GM19238 (cell line): ENCODE data around the gene CECR2.
A peak's percentile ranks its signal among the peaks of the same experiment; 100 is the strongest.

Experiments used
- DNase-seq: peaks from one replicate; pipeline ENCODE4 v3.0.0; 2011; ENCODE audit warnings: low spot score; ENCODE audit not compliant: insufficient read length

CECR2 gene

DNA sequence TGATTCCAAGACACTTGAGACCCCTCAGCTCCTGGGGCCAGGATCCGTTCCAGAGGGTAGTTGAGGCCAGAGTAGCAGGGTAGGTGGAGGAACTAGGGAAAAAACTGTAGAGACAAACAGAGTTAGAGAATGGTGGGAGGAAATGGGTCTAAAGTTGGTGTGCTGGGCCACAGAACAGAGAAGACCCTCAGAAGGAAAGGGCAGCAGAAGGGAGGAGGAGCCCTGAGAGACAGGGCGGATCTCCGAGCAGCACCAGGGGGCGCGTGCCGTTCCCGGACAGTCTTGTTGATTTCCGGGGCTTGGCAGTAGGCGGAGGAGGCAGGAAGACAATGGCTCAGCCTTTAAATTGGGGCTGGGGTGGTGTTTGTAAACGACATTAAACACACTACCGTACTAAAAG is 2.4 kb upstream of the CECR2 start:
- DNase-seq: peak; percentile 35

GRCh38 chr22:17368144-17368543 is 1.1 kb upstream of the CECR2 start:
- no peak for DNase-seq

DNA sequence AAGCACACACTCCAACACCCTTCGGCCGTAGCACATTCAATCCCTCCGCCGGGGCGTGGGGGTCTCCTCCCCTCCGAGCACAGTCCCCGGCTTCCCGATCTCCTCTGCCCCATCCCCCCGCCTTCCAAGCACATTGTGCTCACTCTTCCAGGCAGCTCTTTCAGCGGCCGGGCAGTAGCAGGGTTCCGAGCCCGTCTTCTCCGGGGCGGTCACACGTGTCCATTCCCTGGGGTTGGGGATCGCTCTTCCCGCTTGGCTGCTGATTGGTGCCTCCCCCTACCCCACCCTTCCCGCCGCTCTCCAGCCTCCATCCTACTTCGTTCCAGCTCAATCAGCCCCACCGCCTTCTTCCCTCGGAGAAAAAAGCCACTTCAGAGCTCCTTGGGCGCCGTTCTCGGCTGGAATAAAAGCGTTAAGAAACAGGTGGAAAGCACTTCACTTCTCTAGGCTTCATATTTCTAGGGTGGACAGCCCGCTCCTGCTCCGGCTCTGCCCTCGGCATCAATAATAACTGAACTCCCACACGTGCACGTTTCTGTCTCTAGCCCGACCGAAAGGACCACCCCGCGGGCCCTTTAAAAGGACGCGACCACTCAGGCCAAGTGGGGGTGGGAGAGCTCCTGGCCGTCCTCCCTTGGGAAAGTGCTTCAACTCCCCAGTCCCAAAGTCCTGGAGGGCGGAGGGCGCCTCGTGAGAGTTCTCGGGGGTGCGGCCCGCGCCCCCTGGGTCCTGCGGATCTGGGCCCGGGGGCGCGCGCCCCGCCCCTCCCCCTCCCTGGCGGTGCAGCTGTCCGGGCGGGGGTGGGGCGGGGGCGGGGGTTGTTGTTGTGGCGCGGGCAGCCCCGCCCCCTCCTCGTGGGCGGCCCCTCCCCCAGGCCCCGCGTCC is 464 bp upstream of the CECR2 start:
- DNase-seq: no peak

DNA sequence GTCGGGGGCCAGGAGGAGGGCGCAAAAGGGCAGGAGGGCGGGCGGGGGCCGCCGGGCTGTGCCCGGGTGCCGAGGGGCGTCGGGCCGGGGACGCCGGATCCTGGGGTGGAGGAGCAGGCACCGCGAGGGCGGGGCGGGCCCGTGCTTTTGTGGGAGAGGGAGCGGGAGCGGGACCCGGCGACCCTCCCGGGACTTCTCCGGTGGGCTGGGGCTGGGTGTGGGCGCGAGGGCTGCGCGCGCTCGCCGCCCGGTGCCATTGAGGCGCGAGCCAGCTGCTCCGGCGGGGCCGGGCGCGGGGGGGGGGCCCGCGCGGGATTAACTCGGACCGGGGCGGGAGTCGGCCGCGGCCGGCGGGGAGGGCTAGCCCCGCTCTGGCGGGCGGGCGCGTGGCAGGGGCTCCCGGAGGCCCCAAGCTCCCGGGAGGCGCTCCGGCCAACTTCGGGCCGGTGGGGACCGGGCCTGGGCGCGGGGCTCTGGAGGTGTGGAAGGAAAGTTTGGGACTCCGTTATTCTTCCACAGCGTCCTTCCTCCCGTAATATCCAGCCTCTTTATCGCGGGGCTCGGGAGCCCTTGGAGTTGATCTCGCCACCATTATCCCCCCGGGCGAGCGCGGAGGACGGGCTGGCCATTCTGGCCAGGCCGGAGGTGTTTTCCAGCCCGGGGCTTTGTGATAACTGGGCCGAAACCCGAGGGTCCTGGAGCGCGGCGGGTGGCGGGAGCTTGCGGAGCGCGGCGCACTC is 936 bp downstream of the CECR2 start:
- DNase-seq: no peak

- DNase-seq: no peak
Measured at GRCh38 chr22:17370766-17371432, 1.6 kb downstream of the CECR2 start.

- no peak for DNase-seq
Measured at GRCh38 chr22:17371448-17371847, 2.2 kb downstream of the CECR2 start.

GRCh38 chr22:17373855-17374254 is 4.6 kb downstream of the CECR2 start:
- no peak for DNase-seq

- DNase-seq: no peak
Measured at GRCh38 chr22:17375914-17376614, 6.8 kb downstream of the CECR2 start.

- no peak for DNase-seq
Measured at GRCh38 chr22:17376950-17377349, 7.7 kb downstream of the CECR2 start.

DNA sequence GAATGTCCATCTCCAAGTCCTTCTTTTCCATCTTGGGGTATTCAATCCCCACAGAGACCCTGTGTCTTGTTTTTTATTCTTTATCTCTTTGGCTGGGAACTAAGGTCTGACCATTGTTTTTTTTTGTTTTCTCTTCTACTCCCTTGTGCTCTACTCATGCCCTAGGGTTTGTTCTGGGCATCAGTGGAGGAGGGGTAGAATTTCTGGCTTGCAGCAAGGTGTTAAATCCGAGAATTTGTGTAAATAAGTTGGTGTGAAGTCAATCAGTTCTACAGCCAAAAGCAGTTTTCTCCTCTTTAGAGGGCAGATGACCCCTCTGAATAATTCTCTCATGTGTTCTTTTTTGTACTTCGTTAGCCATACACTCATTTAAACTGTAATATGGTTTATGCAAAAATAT is 10.7 kb downstream of the CECR2 start:
- no peak for DNase-seq

- no peak for DNase-seq
Measured at GRCh38 chr22:17380359-17381087, 11.3 kb downstream of the CECR2 start.

DNA sequence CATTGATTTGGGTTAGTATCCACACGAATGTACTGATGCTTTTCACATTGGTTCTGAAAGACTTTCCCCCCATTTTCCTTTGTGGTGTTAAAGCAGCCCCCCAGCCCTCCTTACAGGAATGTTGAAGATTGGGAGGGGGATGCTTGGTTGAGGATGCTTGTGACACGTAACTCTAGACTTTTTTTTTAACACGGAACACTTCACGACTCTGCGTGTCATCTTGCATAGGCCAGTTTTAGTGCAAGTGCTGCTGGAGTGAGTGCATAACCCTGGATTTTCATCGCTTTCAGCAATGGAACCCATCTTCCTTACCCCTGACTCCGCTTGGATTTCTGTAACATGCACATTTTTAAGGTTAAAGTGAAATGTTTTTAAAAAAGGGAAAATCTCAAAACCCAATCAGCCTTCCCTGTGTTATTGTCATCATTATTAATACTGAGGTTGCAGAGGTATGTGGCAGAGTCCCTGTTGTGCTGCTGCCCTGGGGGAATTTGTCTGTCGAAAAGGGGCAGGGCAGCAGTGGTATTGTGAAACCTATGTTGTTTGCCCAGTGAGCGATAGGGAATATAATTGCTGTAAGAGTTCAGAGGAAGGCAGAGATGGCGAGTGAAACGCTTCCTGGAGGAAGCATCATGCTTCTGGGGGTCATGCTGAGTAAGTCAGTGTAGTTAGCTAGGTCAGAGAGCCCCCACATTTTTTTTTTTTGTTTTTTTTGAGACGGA is 12.1 kb downstream of the CECR2 start:
- DNase-seq: no peak

GRCh38 chr22:17384612-17385330 is 15.5 kb downstream of the CECR2 start:
- no peak for DNase-seq

- DNase-seq: no peak
Measured at GRCh38 chr22:17387356-17387755, 18.1 kb downstream of the CECR2 start.

DNA sequence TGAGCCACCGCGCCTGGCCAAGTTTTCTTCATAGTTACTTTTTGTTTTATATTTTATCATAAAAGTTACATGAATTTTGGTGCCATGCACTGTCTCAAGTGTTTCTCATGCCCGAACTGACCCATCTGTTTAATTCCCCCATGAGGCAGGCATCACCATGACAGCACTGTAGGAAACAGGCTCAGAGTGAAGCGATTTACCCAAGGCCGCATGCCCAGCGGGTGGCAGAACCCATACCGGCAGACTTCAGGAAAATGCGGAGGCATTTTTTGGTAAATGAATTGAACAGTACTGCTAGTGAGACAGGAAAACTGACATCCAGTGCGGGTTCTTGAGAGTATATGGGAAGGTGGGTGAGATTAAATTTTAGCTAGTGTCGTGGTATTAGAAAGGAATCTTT is 19.0 kb downstream of the CECR2 start:
- DNase-seq: no peak

- no peak for DNase-seq
Measured at GRCh38 chr22:17390087-17390486, 20.8 kb downstream of the CECR2 start.

DNA sequence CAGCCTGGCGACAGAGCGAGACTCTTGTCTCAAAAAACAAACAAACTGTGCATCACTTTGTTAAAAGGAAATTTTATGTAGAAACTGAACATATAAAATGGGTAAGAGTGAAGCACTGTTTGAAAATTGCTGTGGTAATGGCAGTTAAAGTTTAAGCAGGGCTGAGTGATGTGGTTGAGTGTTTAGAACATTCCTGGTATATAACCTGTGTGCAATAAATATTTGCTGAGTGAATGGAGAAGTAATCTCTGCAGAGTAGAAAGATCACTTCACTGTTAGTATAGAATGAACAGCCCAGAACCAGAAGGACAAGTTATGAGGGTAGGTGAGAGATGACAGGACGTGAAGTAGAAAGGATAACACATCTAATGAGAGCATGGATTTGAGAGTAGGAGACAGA is 27.3 kb downstream of the CECR2 start:
- DNase-seq: no peak

DNA sequence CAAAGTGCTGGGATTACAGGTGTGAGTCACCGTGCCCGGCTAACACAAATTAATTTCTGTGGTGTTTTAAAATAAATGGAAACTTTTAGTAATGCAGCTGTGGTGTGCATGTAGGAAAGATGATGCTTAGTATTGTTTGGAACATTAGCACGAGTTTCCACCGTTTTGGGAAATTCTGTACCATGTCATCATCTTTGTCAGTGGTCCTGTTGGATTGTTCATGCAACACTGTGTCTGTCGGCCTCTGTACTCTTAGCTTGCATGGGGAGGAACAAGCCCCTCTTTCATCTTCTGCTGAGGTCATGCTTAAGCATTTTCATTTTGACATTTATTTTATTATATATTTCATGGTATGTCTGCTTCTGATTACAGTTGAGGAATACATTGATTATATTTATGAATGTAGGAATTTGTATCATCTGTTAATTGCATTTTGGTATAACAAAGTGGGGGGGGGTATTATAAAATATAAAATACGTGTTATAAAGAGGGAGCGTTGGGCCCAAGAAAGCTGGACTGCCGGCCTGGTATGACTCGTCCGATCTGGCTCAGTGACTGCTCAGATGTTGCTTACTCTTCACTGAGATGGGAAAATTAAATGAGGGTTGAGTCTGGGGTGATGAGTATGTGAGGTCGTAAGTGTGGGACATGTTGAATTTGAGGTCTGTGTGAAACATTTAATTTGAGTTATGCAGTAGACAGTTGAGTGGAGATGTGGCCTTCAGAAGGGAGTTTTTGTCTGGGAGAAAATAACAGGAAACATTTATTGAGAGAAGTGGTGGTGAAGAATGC is 28.7 kb downstream of the CECR2 start:
- no peak for DNase-seq

- DNase-seq: no peak
Measured at GRCh38 chr22:17400305-17400704, 31.0 kb downstream of the CECR2 start.
